OCI-LY1 (cell line): ENCODE data around the gene TXNDC2.

ENCODE experiments used
- CTCF ChIP-seq: fragments of 200-600 bp; sonication (generic), shearing (Covaris generic); IDR thresholded peaks from 2 replicates; pipeline ENCODE4 v1.5.1; 2017; ENCODE audit warnings: mild to moderate bottlenecking, antibody characterized with exemption, low read length, moderate library complexity, mixed read lengths
- EZH2 ChIP-seq: fragments of 200-600 bp; sonication (generic), shearing (Covaris generic); IDR thresholded peaks from 2 replicates; pipeline ENCODE4 v1.8.0; 2017; ENCODE audit warnings: borderline replicate concordance, mixed run types, mild to moderate bottlenecking, antibody characterized with exemption, low read length, moderate library complexity, mixed read lengths

- TF ChIP-seq CTCF (no peak), EZH2 (no peak)
These were observed 38.7 kb downstream of the TXNDC2 start for GRCh38 chr18:9924371-9924943.
